OCI-LY1 (cell line): Measurements from ENCODE around the gene MCU.

Source experiments
- H2AFZ ChIP-seq: fragments of 200-600 bp; sonication (generic), shearing (Covaris generic); 2 replicates; pipeline ENCODE4 v1.6.0; 2014; ENCODE audit warnings: antibody characterized with exemption, mild to moderate bottlenecking, low read length
- H3F3A ChIP-seq: fragments of 200-600 bp; sonication (generic), shearing (Covaris generic); 2 replicates; pipeline ENCODE4 v1.6.0; 2014; ENCODE audit warnings: mild to moderate bottlenecking, antibody characterized with exemption, low read length, moderate library complexity; ENCODE audit not compliant: insufficient read depth
- H3K27ac ChIP-seq: fragments of 200-600 bp; sonication (generic); 2 replicates; pipeline ENCODE4 v1.5.1; 2014; ENCODE audit warnings: low read length, mixed run types, mild to moderate bottlenecking, low read depth; ENCODE audit not compliant: poor library complexity, severe bottlenecking
- H3K27me3 ChIP-seq: fragments of 200-600 bp; sonication (generic); 2 replicates; pipeline ENCODE4 v1.6.0; 2014; ENCODE audit warnings: antibody characterized with exemption, mild to moderate bottlenecking, low read length, moderate library complexity; ENCODE audit not compliant: insufficient read depth
- H3K36me3 ChIP-seq: fragments of 200-600 bp; sonication (generic); 2 replicates; pipeline ENCODE4 v1.6.1; 2014; ENCODE audit warnings: mild to moderate bottlenecking, antibody characterized with exemption, low read length, moderate library complexity, mixed read lengths; ENCODE audit not compliant: insufficient read depth
- H3K4me1 ChIP-seq: fragments of 200-600 bp; sonication (generic); 2 replicates; pipeline ENCODE4 v1.5.1; 2014; ENCODE audit warnings: mild to moderate bottlenecking, low read length, moderate library complexity; ENCODE audit not compliant: insufficient read depth, severe bottlenecking
- H3K4me2 ChIP-seq: fragments of 200-600 bp; sonication (generic), shearing (Covaris generic); 2 replicates; pipeline ENCODE4 v1.6.1; 2014; ENCODE audit warnings: low read length
- H3K4me3 ChIP-seq: fragments of 200-600 bp; sonication (generic); 2 replicates; pipeline ENCODE4 v1.5.1; 2014; ENCODE audit warnings: low read length, low read depth, mild to moderate bottlenecking, mixed read lengths; ENCODE audit not compliant: poor library complexity, severe bottlenecking
- H3K79me2 ChIP-seq: fragments of 200-600 bp; shearing (Covaris generic); 2 replicates; pipeline ENCODE4 v1.6.1; 2016; ENCODE audit warnings: mixed run types, low read length, mixed read lengths; ENCODE audit not compliant: insufficient read depth
- H3K9ac ChIP-seq: fragments of 200-600 bp; sonication (generic), shearing (Covaris generic); 2 replicates; pipeline ENCODE4 v1.6.1; 2014; ENCODE audit warnings: mild to moderate bottlenecking, low read length, mixed read lengths
- H3K9me2 ChIP-seq: fragments of 200-600 bp; sonication (generic), shearing (Covaris generic); 2 replicates; pipeline ENCODE4 v1.6.1; 2014; ENCODE audit warnings: low read depth, mild to moderate bottlenecking, low read length, mixed read lengths
- H3K9me3 ChIP-seq: fragments of 200-600 bp; shearing (Covaris generic); 2 replicates; pipeline ENCODE4 v1.6.1; 2014; ENCODE audit warnings: low read length, mixed read lengths
- H4K20me1 ChIP-seq: fragments of 200-600 bp; sonication (generic), shearing (Covaris generic); 2 replicates; pipeline ENCODE4 v1.6.0; 2016; ENCODE audit warnings: mild to moderate bottlenecking, low read length; ENCODE audit not compliant: insufficient read depth
- EZH2 ChIP-seq: fragments of 200-600 bp; sonication (generic), shearing (Covaris generic); IDR thresholded peaks from 2 replicates; pipeline ENCODE4 v1.8.0; 2017; ENCODE audit warnings: borderline replicate concordance, mixed run types, mild to moderate bottlenecking, antibody characterized with exemption, low read length, moderate library complexity, mixed read lengths
- TF ChIP-seq, protein P1 (sequence below): fragments of 200-600 bp; sonication (generic), shearing (Covaris generic); IDR thresholded peaks from 2 replicates; pipeline ENCODE4 v1.5.1; 2017; ENCODE audit warnings: mild to moderate bottlenecking, antibody characterized with exemption, low read length, moderate library complexity, mixed read lengths

MCU gene

DNA sequence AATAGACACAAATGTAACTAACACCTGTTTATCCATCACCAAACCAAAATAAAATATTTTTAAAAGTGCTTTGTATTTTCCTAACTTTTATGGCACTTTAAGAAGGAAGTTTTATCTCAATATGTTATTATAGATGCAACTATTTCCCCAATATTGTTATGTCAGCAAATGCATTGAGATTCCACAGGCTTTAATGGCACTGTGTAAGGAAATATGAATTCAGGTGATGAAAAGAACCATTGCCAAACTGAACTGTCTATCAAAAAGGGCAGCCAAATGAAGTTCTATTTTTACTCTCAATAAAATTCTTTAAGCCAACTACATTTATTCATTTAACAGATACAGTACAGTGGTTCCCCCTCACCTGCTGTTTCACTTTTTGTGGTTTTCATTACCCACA is 134.4 kb downstream of the MCU start:
- no peak overlapping the region for H3K27ac ChIP-seq
- H3K9ac ChIP-seq: no peak overlapping the region
- H4K20me1 ChIP-seq: no peaks in the 10 kb centered on the region
- H3K36me3 ChIP-seq: no peaks in the 10 kb centered on the region
- H3K9me3 ChIP-seq: no peaks in the 10 kb centered on the region
- H3K4me2 ChIP-seq: no peak overlapping the region
- peaks cover 2% of the 10 kb centered on the region; the same call in 1 of the 2 replicates for H3K79me2 ChIP-seq
- H2AFZ ChIP-seq: no peak overlapping the region
- H3F3A ChIP-seq: no peaks in the 10 kb centered on the region
- H3K9me2 ChIP-seq: no peaks in the 10 kb centered on the region
- no peaks in the 10 kb centered on the region for H3K27me3 ChIP-seq
- no peak for TF ChIP-seq EZH2
- TF ChIP-seq, protein P1, sequence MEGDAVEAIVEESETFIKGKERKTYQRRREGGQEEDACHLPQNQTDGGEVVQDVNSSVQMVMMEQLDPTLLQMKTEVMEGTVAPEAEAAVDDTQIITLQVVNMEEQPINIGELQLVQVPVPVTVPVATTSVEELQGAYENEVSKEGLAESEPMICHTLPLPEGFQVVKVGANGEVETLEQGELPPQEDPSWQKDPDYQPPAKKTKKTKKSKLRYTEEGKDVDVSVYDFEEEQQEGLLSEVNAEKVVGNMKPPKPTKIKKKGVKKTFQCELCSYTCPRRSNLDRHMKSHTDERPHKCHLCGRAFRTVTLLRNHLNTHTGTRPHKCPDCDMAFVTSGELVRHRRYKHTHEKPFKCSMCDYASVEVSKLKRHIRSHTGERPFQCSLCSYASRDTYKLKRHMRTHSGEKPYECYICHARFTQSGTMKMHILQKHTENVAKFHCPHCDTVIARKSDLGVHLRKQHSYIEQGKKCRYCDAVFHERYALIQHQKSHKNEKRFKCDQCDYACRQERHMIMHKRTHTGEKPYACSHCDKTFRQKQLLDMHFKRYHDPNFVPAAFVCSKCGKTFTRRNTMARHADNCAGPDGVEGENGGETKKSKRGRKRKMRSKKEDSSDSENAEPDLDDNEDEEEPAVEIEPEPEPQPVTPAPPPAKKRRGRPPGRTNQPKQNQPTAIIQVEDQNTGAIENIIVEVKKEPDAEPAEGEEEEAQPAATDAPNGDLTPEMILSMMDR: no peak
- H3K4me1 ChIP-seq: peaks cover 23% of the 10 kb centered on the region
- no peak overlapping the region for H3K4me3 ChIP-seq

DNA sequence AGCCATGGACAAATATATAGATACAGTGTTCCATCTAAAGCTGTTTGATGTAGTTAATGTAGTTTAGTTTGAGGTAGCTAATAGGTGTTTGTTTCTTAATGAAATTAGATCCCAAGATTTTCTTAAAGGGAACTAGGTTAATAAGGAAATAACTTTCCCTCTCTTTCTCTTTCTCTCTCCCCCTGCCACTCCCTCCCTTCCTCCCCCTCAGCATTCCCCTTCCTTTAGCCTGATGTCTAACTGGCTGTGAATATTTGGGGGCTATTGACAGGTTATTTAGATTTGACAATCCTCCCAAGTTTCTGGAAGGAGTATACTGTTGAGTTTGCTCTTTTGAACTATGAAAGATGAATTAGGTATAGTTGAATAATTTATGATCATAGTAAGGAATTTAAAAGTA is 136.4 kb downstream of the MCU start:
- peaks cover 30% of the 10 kb centered on the region for H3K4me1 ChIP-seq

DNA sequence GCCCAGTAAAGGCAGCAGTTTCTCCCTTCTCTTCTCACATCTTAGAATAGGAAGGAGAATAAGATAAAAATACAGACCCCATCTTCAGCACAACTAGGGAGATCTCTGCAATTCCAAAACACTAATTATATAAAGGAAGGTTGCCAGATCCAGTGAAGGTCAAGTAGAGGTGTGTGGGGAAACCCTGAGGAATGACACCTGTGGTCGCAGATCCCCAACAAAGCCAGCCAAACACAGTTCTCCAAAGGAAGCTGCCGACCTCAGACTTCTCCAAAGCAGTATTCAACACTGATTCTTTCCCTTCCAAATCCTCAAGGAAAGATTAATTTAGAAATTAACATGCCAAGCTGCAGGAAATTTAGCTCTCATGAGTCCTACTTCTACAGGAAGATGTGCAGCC is 138.7 kb downstream of the MCU start:
- no peak overlapping the region for H3K4me2 ChIP-seq
- no peaks in the 10 kb centered on the region for H3K27me3 ChIP-seq
- no peaks in the 10 kb centered on the region for H3K9me2 ChIP-seq
- H4K20me1 ChIP-seq: no peaks in the 10 kb centered on the region
- peaks cover 3% of the 10 kb centered on the region; the same call in 1 of the 2 replicates for H3F3A ChIP-seq
- H3K4me1 ChIP-seq: peaks cover 25% of the 10 kb centered on the region
- no peak overlapping the region for H3K27ac ChIP-seq
- peaks cover 7% of the 10 kb centered on the region; the same call in 1 of the 2 replicates for H3K79me2 ChIP-seq
- no peak overlapping the region for H3K4me3 ChIP-seq
- H3K9ac ChIP-seq: no peak overlapping the region
- TF ChIP-seq, protein P1: no peak
- no peak for TF ChIP-seq EZH2
- no peaks in the 10 kb centered on the region; the same call in 1 of the 2 replicates for H3K36me3 ChIP-seq
- H2AFZ ChIP-seq: no peak overlapping the region
- H3K9me3 ChIP-seq: no peaks in the 10 kb centered on the region

More for the DNA sequence above, 136.4 kb downstream of the MCU start:
- no peaks in the 10 kb centered on the region for H3K9me3 ChIP-seq
- peaks cover 7% of the 10 kb centered on the region for H3K79me2 ChIP-seq
- H3K36me3 ChIP-seq: no peaks in the 10 kb centered on the region
- H3K27me3 ChIP-seq: no peaks in the 10 kb centered on the region
- H2AFZ ChIP-seq: no peak overlapping the region
- no peak overlapping the region for H3K4me3 ChIP-seq
- H3K9ac ChIP-seq: no peak overlapping the region
- no peaks in the 10 kb centered on the region for H4K20me1 ChIP-seq
- TF ChIP-seq, protein P1: no peak
- H3K9me2 ChIP-seq: no peaks in the 10 kb centered on the region
- peaks cover 3% of the 10 kb centered on the region; the same call in 1 of the 2 replicates for H3F3A ChIP-seq
- H3K27ac ChIP-seq: no peak overlapping the region
- no peak overlapping the region for H3K4me2 ChIP-seq
